Nephron (organoid): ENCODE measurements around the gene FNDC3B.
"Not testable (repeated sequence)": the region's sequence is repeated elsewhere in the genome, so short reads cannot be mapped to it uniquely, and the experiment has no call there.

Source experiments
- H3K27ac Mint-ChIP-seq, 3 experiments: 2 replicates each; pipeline ENCODE4 v1.8.0; 2020; ENCODE audit warnings: mixed read lengths in 3 of 3, mild to moderate bottlenecking in 2 of 3, moderate library complexity in 1 of 3
- H3K27me3 Mint-ChIP-seq: 2 replicates; pipeline ENCODE4 v1.8.0; 2021; ENCODE audit warnings: low read depth, mild to moderate bottlenecking, moderate library complexity, mixed read lengths
- H3K36me3 Mint-ChIP-seq: 2 replicates; pipeline ENCODE4 v1.8.0; 2020; ENCODE audit warnings: low read depth, mixed read lengths
- H3K4me1 Mint-ChIP-seq: 2 replicates; pipeline ENCODE4 v1.8.0; 2020; ENCODE audit warnings: mixed read lengths
- H3K4me3 Mint-ChIP-seq, 3 experiments: 2 replicates each; pipeline ENCODE4 v1.8.0; 2020; ENCODE audit warnings: mild to moderate bottlenecking in 3 of 3, mixed read lengths in 3 of 3, moderate library complexity in 2 of 3
- H3K9me3 Mint-ChIP-seq: 2 replicates; pipeline ENCODE4 v1.8.0; 2020; ENCODE audit warnings: mixed read lengths
- CTCF ChIP-seq, 3 experiments: fragments of 200-600 bp; sonication (generic); IDR thresholded peaks; one replicate each; pipeline ENCODE4 v1.5.0; 2021; ENCODE audit warnings: antibody characterized with exemption in 3 of 3; ENCODE audit not compliant: unreplicated experiment in 3 of 3

Gene FNDC3B

GRCh38 chr3:172036541-172037215, 2.7 kb upstream of the FNDC3B start:
- H3K27ac Mint-ChIP-seq: no peak overlapping the region
- no peaks in the 10 kb centered on the region for H3K36me3 Mint-ChIP-seq
- H3K9me3 Mint-ChIP-seq: no peaks in the 10 kb centered on the region
- H3K27me3 Mint-ChIP-seq: peaks cover 3% of the 10 kb centered on the region
- peaks cover 19% of the 10 kb centered on the region for H3K4me1 Mint-ChIP-seq
- TF ChIP-seq CTCF (IDR thresholded peaks at IDR 0.05; ENCODE audit: unreplicated experiment in 3 of 3): no peak
- no peak overlapping the region for H3K4me3 Mint-ChIP-seq

GRCh38 chr3:172038798-172039435, 461 bp upstream of the FNDC3B start:
- H3K4me3 Mint-ChIP-seq: peak overlapping the region; percentile 99 to 100 (median 99)
- no peaks in the 10 kb centered on the region for H3K9me3 Mint-ChIP-seq
- TF ChIP-seq CTCF (IDR thresholded peaks at IDR 0.05; ENCODE audit: unreplicated experiment in 3 of 3): no peak
- peaks cover 36% of the 10 kb centered on the region for H3K4me1 Mint-ChIP-seq
- H3K36me3 Mint-ChIP-seq: peaks cover 11% of the 10 kb centered on the region
- peak overlapping the region; percentile 97 to 100 (median 100) for H3K27ac Mint-ChIP-seq
- H3K27me3 Mint-ChIP-seq: peaks cover 3% of the 10 kb centered on the region

GRCh38 chr3:172040078-172040980, 951 bp downstream of the FNDC3B start:
- H3K27ac Mint-ChIP-seq: peak overlapping the region; percentile 98 to 100 (median 99)
- peaks cover 3% of the 10 kb centered on the region for H3K27me3 Mint-ChIP-seq
- peaks cover 12% of the 10 kb centered on the region for H3K36me3 Mint-ChIP-seq
- peaks cover 50% of the 10 kb centered on the region for H3K4me1 Mint-ChIP-seq
- H3K4me3 Mint-ChIP-seq: peak overlapping the region; percentile 98 to 99 (median 99)
- peak in 1 of 3 experiments; percentile 34 for TF ChIP-seq CTCF (IDR thresholded peaks at IDR 0.05; ENCODE audit: unreplicated experiment in 3 of 3)
- H3K9me3 Mint-ChIP-seq: no peaks in the 10 kb centered on the region

- TF ChIP-seq CTCF (IDR thresholded peaks at IDR 0.05; ENCODE audit: unreplicated experiment in 3 of 3): no peak
- Mint-ChIP-seq H3K9me3 (no peaks in the 10 kb centered on the region), H3K27me3 (peaks cover 3% of the 10 kb centered on the region), H3K4me1 (peaks cover 58% of the 10 kb centered on the region), H3K4me3 (peak overlapping the region; percentile 98 to 99 (median 98)), H3K27ac (peak overlapping the region; percentile 98 to 100 (median 99)), H3K36me3 (peaks cover 12% of the 10 kb centered on the region)
These were observed 1.9 kb downstream of the FNDC3B start for GRCh38 chr3:172040981-172041963.

GRCh38 chr3:172042136-172042662, 2.8 kb downstream of the FNDC3B start:
- Mint-ChIP-seq H3K36me3 (peaks cover 12% of the 10 kb centered on the region), H3K4me1 (peaks cover 63% of the 10 kb centered on the region), H3K27ac (peak overlapping the region; percentile 98 to 100 (median 99)), H3K27me3 (peaks cover 3% of the 10 kb centered on the region), H3K9me3 (no peaks in the 10 kb centered on the region), H3K4me3 (peak overlapping the region; percentile 98 to 99 (median 98))
- no peak for TF ChIP-seq CTCF (IDR thresholded peaks at IDR 0.05; ENCODE audit: unreplicated experiment in 3 of 3)

- peaks cover 58% of the 10 kb centered on the region for H3K4me1 Mint-ChIP-seq
- not testable (repeated sequence) for H3K27me3 Mint-ChIP-seq, H3K9me3 Mint-ChIP-seq
- H3K4me3 Mint-ChIP-seq: peak overlapping the region; percentile 98 to 99 (median 98)
- H3K36me3 Mint-ChIP-seq: peaks cover 14% of the 10 kb centered on the region
- peak overlapping the region; percentile 98 to 100 (median 99) for H3K27ac Mint-ChIP-seq
These were observed 3.3 kb downstream of the FNDC3B start for GRCh38 chr3:172042663-172043179.
